ENCODE results near the gene ADIG.

Gene ADIG

GRCh38 chr20:38584099-38584763 lies 3.2 kb downstream of the ADIG start:
- no peak for TF ChIP-seq CTCF (IDR thresholded peaks at IDR 0.05; ENCODE audit: low read depth, low read length)

GRCh38 chr20:38585404-38586180 lies 4.6 kb downstream of the ADIG start:
- no peak for DNase-seq (ENCODE audit: extremely low read depth, low read depth)
- no peak for TF ChIP-seq CTCF (IDR thresholded peaks at IDR 0.05; ENCODE audit: low read depth, low read length)

More at GRCh38 chr20:38584099-38584763, 3.2 kb downstream of the ADIG start:
- no peak for DNase-seq (ENCODE audit: extremely low read depth, low read depth)

DNA sequence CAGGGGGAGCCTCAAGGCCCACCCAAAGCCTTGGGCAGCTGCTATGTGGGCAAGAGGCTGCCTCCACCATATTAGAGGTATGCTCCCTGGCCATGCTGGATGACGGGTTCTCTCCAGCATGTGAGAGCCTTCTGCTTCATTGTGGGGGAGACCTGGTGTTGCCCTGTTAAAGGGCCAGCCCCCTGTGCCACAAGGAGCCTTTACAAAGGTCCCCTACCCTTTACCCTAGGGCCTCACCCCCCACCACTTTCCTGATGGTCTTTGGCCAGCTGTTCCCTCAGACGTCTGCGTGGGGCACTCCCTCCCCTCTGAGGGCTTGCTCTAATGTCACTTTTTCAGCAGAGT lies 5.2 kb downstream of the ADIG start:
- TF ChIP-seq CTCF (IDR thresholded peaks at IDR 0.05; ENCODE audit: low read depth, low read length): no peak
- DNase-seq (ENCODE audit: extremely low read depth, low read depth): no peak

DNA sequence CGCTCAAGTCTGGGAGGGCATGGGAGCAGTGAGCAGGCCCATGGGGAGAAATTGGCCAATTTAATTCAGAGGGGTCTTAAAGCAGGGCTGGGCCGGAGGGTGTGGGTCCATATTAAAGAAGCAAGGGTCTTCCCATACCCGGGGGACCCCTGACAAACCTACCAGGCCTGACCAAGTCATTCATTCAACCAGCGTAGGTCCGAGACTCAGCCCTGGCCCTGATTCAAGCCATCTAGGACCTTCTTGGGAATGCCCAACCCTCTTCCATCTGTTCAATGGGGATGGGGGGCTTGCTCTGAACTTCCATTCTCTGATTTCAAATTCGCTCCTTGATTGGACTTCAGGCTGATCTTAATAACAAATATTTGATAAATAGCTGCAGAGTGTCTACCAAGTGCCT lies 7.3 kb downstream of the ADIG start:
- no peak for DNase-seq (ENCODE audit: extremely low read depth, low read depth)
- no peak for TF ChIP-seq CTCF (IDR thresholded peaks at IDR 0.05; ENCODE audit: low read depth, low read length)

- no peak for DNase-seq (ENCODE audit: extremely low read depth, low read depth)
Observed at GRCh38 chr20:38589351-38589750, 8.4 kb downstream of the ADIG start.

DNA sequence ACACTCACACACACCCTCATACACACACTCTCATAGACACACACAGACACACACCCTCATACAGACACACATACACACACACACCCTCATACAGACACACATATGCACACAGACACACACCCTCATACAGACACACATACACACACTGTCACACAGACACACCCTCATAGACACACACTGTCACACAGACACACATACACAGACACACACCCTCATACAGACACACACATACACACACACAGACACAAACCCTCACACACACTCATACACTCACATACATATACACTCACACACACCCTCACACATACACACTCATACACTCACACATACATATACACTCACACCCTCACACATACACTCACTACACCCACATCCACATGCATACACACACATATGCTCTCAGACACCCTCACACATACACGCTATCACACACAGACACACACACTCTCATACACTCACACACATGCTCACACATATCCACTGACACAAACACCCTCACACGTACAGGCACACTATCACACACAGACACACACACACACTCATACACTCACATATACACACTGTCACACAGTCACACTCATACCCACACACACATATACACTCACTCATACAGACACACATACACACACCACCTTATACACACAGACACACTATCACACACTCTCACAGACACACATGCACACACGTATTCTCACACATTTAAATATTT lies 9.1 kb downstream of the ADIG start:
- no peak for TF ChIP-seq CTCF (IDR thresholded peaks at IDR 0.05; ENCODE audit: low read depth, low read length)
- no peak for DNase-seq (ENCODE audit: extremely low read depth, low read depth)

More at GRCh38 chr20:38589351-38589750, 8.4 kb downstream of the ADIG start:
- TF ChIP-seq CTCF (IDR thresholded peaks at IDR 0.05; ENCODE audit: low read depth, low read length): no peak
